Measurements from ENCODE around the gene PA2G4. TPM values are rescaled to one million over a fixed set of nuclear protein-coding genes. Genes with fewer than 3 reads are reported as not detected.

PA2G4 gene
- polyA plus RNA-seq, 2 of the 4 experiments (the other 2 are of a cell fraction), result 415 to 717 TPM

DNA sequence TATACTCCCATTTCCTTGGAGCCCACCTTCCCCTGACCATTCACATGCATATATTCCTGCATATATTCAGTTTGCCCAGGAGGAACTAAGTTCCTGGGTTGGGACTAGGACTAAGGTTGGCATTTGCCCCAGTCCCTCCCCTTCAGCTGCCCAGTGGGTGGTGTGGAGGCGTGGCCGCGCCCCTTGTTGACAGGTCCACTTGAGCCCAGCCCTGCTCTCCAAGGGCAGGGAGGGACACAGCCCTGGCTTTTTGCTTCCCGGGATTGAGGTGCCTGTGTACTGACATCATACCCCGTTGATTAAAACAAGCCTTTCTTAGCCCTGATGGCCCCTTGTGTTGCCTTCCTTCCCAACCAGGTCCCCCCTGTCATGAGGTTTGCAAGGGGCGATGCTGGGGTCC lies 17.1 kb upstream of the PA2G4 start:
- H3K4me1 ChIP-seq, result peaks cover 8% of the 10 kb centered on the region
- no peak overlapping the region for H3K4me3 ChIP-seq
- ChIA-PET CTCF (interaction anchor here (0.6 to 1.9 kb wide), 3 partner anchors 8 to 43 kb away, joined by 3 to 5 read pairs (median 4); partner anchors contain the start of gene ZC3H10), POLR2A (no interaction called here)
- ATAC-seq, result peak in 1 of 2 experiments; percentile 48; a peak in 2 of 6 replicates
- H3K4me2 ChIP-seq, result no peak overlapping the region
- no peaks in the 10 kb centered on the region for H3K9me3 ChIP-seq
- no peak for TF ChIP-seq EHMT2 (IDR thresholded peaks at IDR 0.05; ENCODE audit: low read depth)
- TF ChIP-seq POLR2A (IDR thresholded peaks at IDR 0.05; ENCODE audit: low read length), result no peak
- no peak for TF ChIP-seq ZFP36 (IDR thresholded peaks at IDR 0.05; ENCODE audit: borderline replicate concordance, partially characterized antibody)
- TF ChIP-seq HOXA7 (CRISPR knock-in tag; IDR thresholded peaks at IDR 0.05), result no peak
- TF ChIP-seq JUN (IDR thresholded peaks at IDR 0.05), result no peak
- TF ChIP-seq ESRRA (IDR thresholded peaks at IDR 0.05; ENCODE audit: borderline replicate concordance, low read length), result no peak
- no peak for TF ChIP-seq RCOR1 (IDR thresholded peaks at IDR 0.05; ENCODE audit: low read depth, low read length)
- TF ChIP-seq FOXS1 (CRISPR knock-in tag; IDR thresholded peaks at IDR 0.05), result no peak
- TF ChIP-seq, protein P1, sequence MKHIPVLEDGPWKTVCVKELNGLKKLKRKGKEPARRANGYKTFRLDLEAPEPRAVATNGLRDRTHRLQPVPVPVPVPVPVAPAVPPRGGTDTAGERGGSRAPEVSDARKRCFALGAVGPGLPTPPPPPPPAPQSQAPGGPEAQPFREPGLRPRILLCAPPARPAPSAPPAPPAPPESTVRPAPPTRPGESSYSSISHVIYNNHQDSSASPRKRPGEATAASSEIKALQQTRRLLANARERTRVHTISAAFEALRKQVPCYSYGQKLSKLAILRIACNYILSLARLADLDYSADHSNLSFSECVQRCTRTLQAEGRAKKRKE (CRISPR knock-in tag; IDR thresholded peaks at IDR 0.05; ENCODE audit: low read depth), result no peak
- TF ChIP-seq BCL3 (IDR thresholded peaks at IDR 0.05), result no peak
- TF ChIP-seq POLR2AphosphoS2 (conservative IDR thresholded peaks at IDR 0.05; ENCODE audit: low read length), result no peak
- no peak for TF ChIP-seq NPAS2 (CRISPR knock-in tag; IDR thresholded peaks at IDR 0.05; ENCODE audit: borderline replicate concordance)
- no peak for TF ChIP-seq NR3C1 (IDR thresholded peaks at IDR 0.05)
- no peak for TF ChIP-seq CBX8 (IDR thresholded peaks at IDR 0.05)
- TF ChIP-seq RARB (CRISPR knock-in tag; IDR thresholded peaks at IDR 0.05), result no peak
- TF ChIP-seq CHD2 (IDR thresholded peaks at IDR 0.05; ENCODE audit: low read length, partially characterized antibody), result no peak
- TF ChIP-seq KDM1A (IDR thresholded peaks at IDR 0.05; ENCODE audit: low read depth), result no peak
- TF ChIP-seq, protein P2, sequence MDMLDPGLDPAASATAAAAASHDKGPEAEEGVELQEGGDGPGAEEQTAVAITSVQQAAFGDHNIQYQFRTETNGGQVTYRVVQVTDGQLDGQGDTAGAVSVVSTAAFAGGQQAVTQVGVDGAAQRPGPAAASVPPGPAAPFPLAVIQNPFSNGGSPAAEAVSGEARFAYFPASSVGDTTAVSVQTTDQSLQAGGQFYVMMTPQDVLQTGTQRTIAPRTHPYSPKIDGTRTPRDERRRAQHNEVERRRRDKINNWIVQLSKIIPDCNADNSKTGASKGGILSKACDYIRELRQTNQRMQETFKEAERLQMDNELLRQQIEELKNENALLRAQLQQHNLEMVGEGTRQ (IDR thresholded peaks at IDR 0.05), result no peak
- no peak for TF ChIP-seq CEBPB (IDR thresholded peaks at IDR 0.05)
- no peak for TF ChIP-seq EHF (CRISPR knock-in tag; IDR thresholded peaks at IDR 0.05)
- H3K27ac ChIP-seq, result no peak overlapping the region
- WGBS (ENCODE audit: missing lambda C conversion rate), result 66% methylated on average over 6 of the region's 6 CpGs
- DNase-seq (ENCODE audit: low read depth in 1 of 2, low spot score in 1 of 2), result peak in 1 of 2 experiments; percentile 45
- no peak for FAIRE-seq

- no peaks in the 10 kb centered on the region for H3K4me1 ChIP-seq
- H3K27ac ChIP-seq, result no peak overlapping the region
- DNase-seq (ENCODE audit: low read depth in 1 of 2, low spot score in 1 of 2) (no peak), FAIRE-seq (no peak), ATAC-seq (no peak)
- no peak overlapping the region for H3K4me3 ChIP-seq
- no peak overlapping the region for H3K4me2 ChIP-seq
- 84% methylated on average over 6 of the region's 6 CpGs for WGBS (ENCODE audit: missing lambda C conversion rate)
- POLR2A ChIA-PET, result interaction anchor here (0.6 kb wide), 1 partner anchor 43 kb away, joined by 7 read pairs; no protein-coding TSS in a partner anchor
- CTCF ChIA-PET, result no interaction called here
- TF ChIP-seq CBX8 (IDR thresholded peaks at IDR 0.05) (no peak), E2F6 (IDR thresholded peaks at IDR 0.05; ENCODE audit: borderline replicate concordance, low read depth) (no peak), KDM1A (IDR thresholded peaks at IDR 0.05; ENCODE audit: low read depth) (no peak), FOSL2 (IDR thresholded peaks at IDR 0.05) (no peak), FOSL2 (CRISPR knock-in tag; IDR thresholded peaks at IDR 0.05) (no peak), HMGXB4 (CRISPR knock-in tag; IDR thresholded peaks at IDR 0.05; ENCODE audit: borderline replicate concordance) (no peak), CHD4 (IDR thresholded peaks at IDR 0.05; ENCODE audit: borderline replicate concordance) (no peak), CHD2 (IDR thresholded peaks at IDR 0.05; ENCODE audit: low read length, partially characterized antibody) (no peak)
- H3K9me3 ChIP-seq, result no peaks in the 10 kb centered on the region; the same call in 2 of the 3 replicates
Observed at GRCh38 chr12:56097738-56098137, 6.6 kb upstream of the PA2G4 start.
